GM12865 (cell line): Measurements from ENCODE around the gene PNMA6E.

Experiments
- DNase-seq: peaks from one replicate; pipeline ENCODE4 v3.0.0; 2010; ENCODE audit warnings: low read depth
- H3K4me3 ChIP-seq: 2 replicates; pipeline ENCODE4 v1.5.1; 2011; ENCODE audit warnings: mild to moderate bottlenecking, low read depth, low read length, control low read depth
- CTCF ChIP-seq: IDR thresholded peaks from 2 replicates; pipeline ENCODE4 v1.5.1; 2011; ENCODE audit warnings: low read length, control low read depth, low read depth, inconsistent platforms; ENCODE audit not compliant: insufficient read depth; ENCODE audit errors: missing control alignments

PNMA6E gene

GRCh38 chrX:153365670-153366069 is 35.5 kb downstream of the PNMA6E start:
- peak; percentile 37 for DNase-seq
- no peak for TF ChIP-seq CTCF
- H3K4me3 ChIP-seq = no peak overlapping the region

GRCh38 chrX:153361781-153362397 is 39.3 kb downstream of the PNMA6E start:
- DNase-seq = no peak
- no peak for TF ChIP-seq CTCF
- H3K4me3 ChIP-seq = no peak overlapping the region

- TF ChIP-seq CTCF = no peak
- no peak for DNase-seq
Measured at GRCh38 chrX:153357877-153358276, 43.3 kb downstream of the PNMA6E start.

GRCh38 chrX:153353416-153353815 is 47.7 kb downstream of the PNMA6E start:
- no peak for DNase-seq
- no peak for TF ChIP-seq CTCF
- H3K4me3 ChIP-seq = no peak overlapping the region

More at GRCh38 chrX:153357877-153358276, 43.3 kb downstream of the PNMA6E start:
- H3K4me3 ChIP-seq = no peak overlapping the region

- no peak for DNase-seq
- H3K4me3 ChIP-seq = no peak overlapping the region
- no peak for TF ChIP-seq CTCF
Measured at GRCh38 chrX:153352858-153353257, 48.3 kb downstream of the PNMA6E start.

GRCh38 chrX:153351981-153352380 is 49.2 kb downstream of the PNMA6E start:
- TF ChIP-seq CTCF = no peak
- H3K4me3 ChIP-seq = no peak overlapping the region
- no peak for DNase-seq

- no peak for DNase-seq
- H3K4me3 ChIP-seq = no peak overlapping the region
- TF ChIP-seq CTCF = no peak
Measured at GRCh38 chrX:153349952-153350351, 51.2 kb downstream of the PNMA6E start.
